Left cardiac atrium (tissue), 4 donors: Measurements from ENCODE around the gene HLCS. TPM values are rescaled to one million over a fixed set of nuclear protein-coding genes. Genes with fewer than 3 reads are reported as not detected.

Source experiments
- ATAC-seq, 2 donors: fragments of 200-7000 bp; cut with Tn5 transposase; one replicate each; pipeline ENCODE4 v1.9.1; 2020; ENCODE audit warnings: mild to moderate bottlenecking in 2 of 2, moderate library complexity in 2 of 2
- DNase-seq: peaks from one replicate; pipeline ENCODE4 v3.0.0-alpha.2; 2020
- intact Hi-C, 2 donors: fragments of 100-400 bp; cut with DNase I; formaldehyde crosslinking; loops; one replicate each; pipeline versions ENCODE4 v1.14.1 to v1.15.1; 2022 to 2023
- total RNA-seq, 2 donors: library from RNA; stranded (reverse); fragmentation: NEBNext Ultra II Directional; extraction: Animal tissue kit (Norgen Biotek cat#: 25700); gene quantifications; one replicate each; pipeline ENCODE4 v1.2.1, GENCODE V29; 2021
- donor health status: DM: no; HTN: yes; CAD: no.
- donor health status: DM: no; HTN: yes; CAD: no; lungs with severe emphysema.
- donor health status: DM: yes; HTN: yes; CAD: no.
- donor health status: Dilated cardiomyopathy.

HLCS gene
- total RNA-seq, 2 donors from 2014 or later, result 8.3 to 8.9 TPM

GRCh38 chr21:36923270-36923669 lies 43.2 kb downstream of the HLCS start:
- DNase-seq (no peak), ATAC-seq (no peak)
- intact Hi-C loops, result loop anchor here in 1 of 2 donors (10.0 kb wide), 1 partner anchor 418 kb away; no protein-coding TSS in a partner anchor

GRCh38 chr21:36922861-36923260 lies 43.6 kb downstream of the HLCS start:
- DNase-seq (no peak), ATAC-seq (no peak)
- intact Hi-C loops, result loop anchor here in 1 of 2 donors (10.0 kb wide), 1 partner anchor 418 kb away; no protein-coding TSS in a partner anchor

- DNase-seq, result no peak
- no peak for ATAC-seq
- intact Hi-C loops, result loop anchor here (5.0 to 10.0 kb wide), 2 partner anchors 166 to 173 kb away; no protein-coding TSS in a partner anchor
Measured at GRCh38 chr21:36918291-36918690, 48.2 kb downstream of the HLCS start.

GRCh38 chr21:36917471-36918158 lies 48.9 kb downstream of the HLCS start:
- ATAC-seq (peak; percentile 68 to 73), DNase-seq (peak; percentile 34)
- intact Hi-C loops, result loop anchor here (5.0 to 10.0 kb wide), 2 partner anchors 165 to 173 kb away; no protein-coding TSS in a partner anchor

- intact Hi-C loops, result loop anchor here (5.0 to 10.0 kb wide), 2 partner anchors 164 to 172 kb away; no protein-coding TSS in a partner anchor
- ATAC-seq (no peak), DNase-seq (no peak)
Measured at GRCh38 chr21:36916718-36917117, 49.8 kb downstream of the HLCS start.

- intact Hi-C loops, result loop anchor here (5.0 to 10.0 kb wide), 2 partner anchors 163 to 171 kb away; no protein-coding TSS in a partner anchor
Measured at GRCh38 chr21:36915696-36916245, 50.7 kb downstream of the HLCS start.

GRCh38 chr21:36915014-36915695 lies 51.3 kb downstream of the HLCS start:
- ATAC-seq (no peak), DNase-seq (no peak)
- intact Hi-C loops, result loop anchor here (5.0 to 10.0 kb wide), 2 partner anchors 163 to 170 kb away; no protein-coding TSS in a partner anchor

More at GRCh38 chr21:36915696-36916245, 50.7 kb downstream of the HLCS start:
- no peak for DNase-seq
- no peak for ATAC-seq

GRCh38 chr21:36914244-36915013 lies 52.0 kb downstream of the HLCS start:
- DNase-seq (no peak), ATAC-seq (no peak)
- intact Hi-C loops, result loop anchor here (5.0 to 10.0 kb wide), 2 partner anchors 162 to 170 kb away; no protein-coding TSS in a partner anchor

GRCh38 chr21:36913247-36914169 lies 53.0 kb downstream of the HLCS start:
- DNase-seq, result no peak
- ATAC-seq, result no peak
- intact Hi-C loops, result loop anchor here in 1 of 2 donors (10.0 kb wide), 1 partner anchor 169 kb away; no protein-coding TSS in a partner anchor

GRCh38 chr21:36910581-36911307 lies 55.7 kb downstream of the HLCS start:
- ATAC-seq (peak; percentile 38 to 62), DNase-seq (peak; percentile 38)
- intact Hi-C loops, result loop anchor here in 1 of 2 donors (10.0 kb wide), 1 partner anchor 166 kb away; no protein-coding TSS in a partner anchor

GRCh38 chr21:36909901-36910561 lies 56.4 kb downstream of the HLCS start:
- ATAC-seq, result peak in 1 of 2 donors; percentile 83
- no peak for DNase-seq
- intact Hi-C loops, result loop anchor here in 1 of 2 donors (10.0 kb wide), 1 partner anchor 165 kb away; no protein-coding TSS in a partner anchor

GRCh38 chr21:36909423-36909822 lies 57.0 kb downstream of the HLCS start:
- peak in 1 of 2 donors; percentile 53 for ATAC-seq
- DNase-seq, result no peak
- intact Hi-C loops, result no loop called here

- ATAC-seq (no peak), DNase-seq (no peak)
- intact Hi-C loops, result no loop called here
Measured at GRCh38 chr21:36908260-36908908, 58.1 kb downstream of the HLCS start.

- ATAC-seq, result no peak
- intact Hi-C loops, result no loop called here
Measured at GRCh38 chr21:36904093-36904666, 62.3 kb downstream of the HLCS start.

GRCh38 chr21:36902793-36903192 lies 63.7 kb downstream of the HLCS start:
- DNase-seq (no peak), ATAC-seq (no peak)
- intact Hi-C loops, result no loop called here

More at GRCh38 chr21:36904093-36904666, 62.3 kb downstream of the HLCS start:
- no peak for DNase-seq

GRCh38 chr21:36902331-36902730 lies 64.1 kb downstream of the HLCS start:
- ATAC-seq, result no peak
- intact Hi-C loops, result no loop called here
- no peak for DNase-seq
